KMS-11 (cell line): ENCODE data around the gene INPP5D.

Experiments
- H2AFZ ChIP-seq: fragments of 200-600 bp; sonication (generic); 2 replicates; pipeline ENCODE4 v1.6.1; 2016; ENCODE audit warnings: antibody characterized with exemption, mixed run types, low read depth
- H3K27ac ChIP-seq: fragments of 200-600 bp; sonication (generic); 2 replicates; pipeline ENCODE4 v1.6.1; 2016; ENCODE audit warnings: mild to moderate bottlenecking, mixed run types
- H3K27me3 ChIP-seq: fragments of 200-600 bp; sonication (generic); 2 replicates; pipeline ENCODE4 v1.6.1; 2017; ENCODE audit warnings: mild to moderate bottlenecking, low read depth, mixed run types, moderate library complexity; ENCODE audit not compliant: insufficient read depth
- H3K36me3 ChIP-seq: fragments of 200-600 bp; sonication (generic); 2 replicates; pipeline ENCODE4 v1.6.1; 2017; ENCODE audit warnings: mild to moderate bottlenecking, mixed run types; ENCODE audit not compliant: insufficient read depth
- H3K4me1 ChIP-seq: fragments of 200-600 bp; sonication (generic); 2 replicates; pipeline ENCODE4 v1.6.1; 2016; ENCODE audit warnings: mild to moderate bottlenecking, low read depth, mixed run types; ENCODE audit not compliant: poor library complexity, severe bottlenecking
- H3K4me2 ChIP-seq: fragments of 200-600 bp; sonication (generic); 2 replicates; pipeline ENCODE4 v1.7.0; 2016; ENCODE audit warnings: mild to moderate bottlenecking, mixed run types
- H3K4me3 ChIP-seq: fragments of 200-600 bp; sonication (generic); IDR thresholded peaks from 2 replicates; pipeline ENCODE4 v1.6.1; 2017; ENCODE audit warnings: low read depth, low read length, mixed read lengths; ENCODE audit not compliant: insufficient read depth
- H3K79me2 ChIP-seq: fragments of 200-600 bp; sonication (generic); 2 replicates; pipeline ENCODE4 v1.6.1; 2016; ENCODE audit warnings: low read depth, mixed run types; ENCODE audit not compliant: insufficient read depth
- H3K9ac ChIP-seq: fragments of 200-600 bp; sonication (generic); 2 replicates; pipeline ENCODE4 v1.6.1; 2016; ENCODE audit warnings: mild to moderate bottlenecking, mixed run types
- H4K20me1 ChIP-seq: fragments of 200-600 bp; sonication (generic); 2 replicates; pipeline ENCODE4 v1.6.1; 2016; ENCODE audit warnings: mild to moderate bottlenecking, mixed run types; ENCODE audit not compliant: insufficient read depth
- CTCF ChIP-seq: fragments of 200-600 bp; sonication (generic); conservative IDR thresholded peaks from 2 replicates; pipeline ENCODE4 v1.6.1; 2017; ENCODE audit warnings: low read depth, mild to moderate bottlenecking, antibody characterized with exemption, low read length, moderate library complexity, mixed read lengths

The INPP5D gene

GRCh38 chr2:233023007-233023760 is 37.0 kb upstream of the INPP5D start:
- Histone ChIP-seq H3K9ac (no peak overlapping the region), H3K4me1 (no peaks in the 10 kb centered on the region), H3K27ac (no peak overlapping the region), H2AFZ (no peak overlapping the region), H3K4me3 (no peak overlapping the region), H3K27me3 (no peaks in the 10 kb centered on the region), H3K36me3 (no peaks in the 10 kb centered on the region), H3K79me2 (no peaks in the 10 kb centered on the region), H4K20me1 (no peaks in the 10 kb centered on the region), H3K4me2 (no peak overlapping the region)
- no peak for TF ChIP-seq CTCF

GRCh38 chr2:233023761-233024410 is 36.3 kb upstream of the INPP5D start:
- TF ChIP-seq CTCF, result no peak
- H3K27ac ChIP-seq, result no peak overlapping the region
- no peak overlapping the region for H2AFZ ChIP-seq
- no peaks in the 10 kb centered on the region for H3K27me3 ChIP-seq
- H3K4me2 ChIP-seq, result no peak overlapping the region
- no peaks in the 10 kb centered on the region for H3K36me3 ChIP-seq
- no peak overlapping the region for H3K9ac ChIP-seq
- no peak overlapping the region for H3K4me3 ChIP-seq
- no peaks in the 10 kb centered on the region for H3K79me2 ChIP-seq
- no peaks in the 10 kb centered on the region for H3K4me1 ChIP-seq
- no peaks in the 10 kb centered on the region for H4K20me1 ChIP-seq

GRCh38 chr2:233025706-233026105 is 34.4 kb upstream of the INPP5D start:
- H3K9ac ChIP-seq, result no peak overlapping the region
- H3K4me1 ChIP-seq, result no peaks in the 10 kb centered on the region
- no peak overlapping the region for H3K27ac ChIP-seq
- no peaks in the 10 kb centered on the region for H3K27me3 ChIP-seq
- H3K4me3 ChIP-seq, result no peak overlapping the region
- H4K20me1 ChIP-seq, result no peaks in the 10 kb centered on the region
- no peak for TF ChIP-seq CTCF
- no peak overlapping the region for H3K4me2 ChIP-seq
- no peaks in the 10 kb centered on the region for H3K36me3 ChIP-seq
- no peak overlapping the region for H2AFZ ChIP-seq
- H3K79me2 ChIP-seq, result no peaks in the 10 kb centered on the region

GRCh38 chr2:233026198-233026813 is 33.8 kb upstream of the INPP5D start:
- no peaks in the 10 kb centered on the region for H3K27me3 ChIP-seq
- H4K20me1 ChIP-seq, result no peaks in the 10 kb centered on the region
- TF ChIP-seq CTCF, result no peak
- H3K4me3 ChIP-seq, result no peak overlapping the region
- H3K4me2 ChIP-seq, result no peak overlapping the region
- H2AFZ ChIP-seq, result no peak overlapping the region
- no peak overlapping the region for H3K9ac ChIP-seq
- no peaks in the 10 kb centered on the region for H3K36me3 ChIP-seq
- no peaks in the 10 kb centered on the region for H3K79me2 ChIP-seq
- no peaks in the 10 kb centered on the region for H3K4me1 ChIP-seq
- no peak overlapping the region for H3K27ac ChIP-seq
